Karpas-422 (cell line): ENCODE data around the gene GPC1. TPM values are rescaled to one million over a fixed set of nuclear protein-coding genes. Genes with fewer than 3 reads are reported as not detected.
A peak's percentile ranks its signal among the peaks of the same experiment; 100 is the strongest.

Experiments used
- DNase-seq: peaks from one replicate; pipeline ENCODE4 v3.0.0-alpha.2; 2015
- H2AFZ ChIP-seq: fragments of 200-600 bp; sonication (generic); 2 replicates; pipeline ENCODE4 v1.6.1; 2014; ENCODE audit warnings: antibody characterized with exemption, low read length, mixed read lengths
- H3K27ac ChIP-seq: fragments of 200-600 bp; sonication (generic); 2 replicates; pipeline ENCODE4 v1.5.1; 2014; ENCODE audit warnings: mild to moderate bottlenecking, low read length, moderate library complexity
- H3K27me3 ChIP-seq: fragments of 200-600 bp; sonication (generic); 2 replicates; pipeline ENCODE4 v1.6.1; 2014; ENCODE audit warnings: low read length, mixed read lengths
- H3K36me3 ChIP-seq: fragments of 200-600 bp; sonication (generic); 2 replicates; pipeline ENCODE4 v1.6.1; 2014; ENCODE audit warnings: low read length, mixed read lengths; ENCODE audit not compliant: insufficient read depth
- H3K4me1 ChIP-seq: fragments of 200-600 bp; sonication (generic); 2 replicates; pipeline ENCODE4 v1.6.1; 2014; ENCODE audit warnings: mild to moderate bottlenecking, low read length, mixed read lengths
- H3K4me2 ChIP-seq: fragments of 200-600 bp; sonication (generic); 2 replicates; pipeline ENCODE4 v1.6.1; 2014; ENCODE audit warnings: low read length, low read depth, mild to moderate bottlenecking; ENCODE audit not compliant: poor library complexity, severe bottlenecking
- H3K4me3 ChIP-seq: fragments of 200-600 bp; sonication (generic); 2 replicates; pipeline ENCODE4 v1.5.1; 2014; ENCODE audit warnings: mild to moderate bottlenecking, antibody characterized with exemption, low read length, mixed read lengths
- H3K79me2 ChIP-seq: fragments of 200-600 bp; sonication (generic); 2 replicates; pipeline ENCODE4 v1.6.1; 2014; ENCODE audit warnings: mild to moderate bottlenecking, low read length, mixed read lengths
- H3K9ac ChIP-seq: fragments of 200-600 bp; sonication (generic); 2 replicates; pipeline ENCODE4 v1.6.0; 2014; ENCODE audit warnings: low read length
- H3K9me2 ChIP-seq: fragments of 200-600 bp; sonication (generic), shearing (Covaris generic); replicated peaks from 2 replicates; pipeline ENCODE4 v1.6.0; 2014; ENCODE audit warnings: mild to moderate bottlenecking, low read length, moderate library complexity; ENCODE audit not compliant: insufficient read depth
- H3K9me3 ChIP-seq: fragments of 300-700, 200-600 bp; sonication (generic); 2 replicates; pipeline ENCODE4 v1.6.1; 2014; ENCODE audit warnings: low read length, mixed read lengths
- H4K20me1 ChIP-seq: fragments of 200-600 bp; sonication (generic); 2 replicates; pipeline ENCODE4 v1.6.1; 2014; ENCODE audit warnings: mild to moderate bottlenecking, antibody characterized with exemption, low read length, low read depth; ENCODE audit not compliant: insufficient read depth
- total RNA-seq: library from RNA; depleted of rRNA; stranded (reverse); fragments of >200 nt; shearing (Covaris generic); gene quantifications from 2 replicates; pipeline ENCODE4 v1.2.3, GENCODE V29; 2014; ENCODE audit warnings: low replicate concordance

Gene GPC1
- total RNA-seq, 1 experiment from 2014 or later = 0.60 TPM

- H3K4me3 ChIP-seq = no peak overlapping the region
- H3K9ac ChIP-seq = no peak overlapping the region
- no peaks in the 10 kb centered on the region for H3K9me3 ChIP-seq
- no peak overlapping the region for H3K27ac ChIP-seq
- peaks cover 35% of the 10 kb centered on the region for H3K4me1 ChIP-seq
- H3K79me2 ChIP-seq = no peaks in the 10 kb centered on the region
- no peaks in the 10 kb centered on the region; the same call in 1 of the 2 replicates for H3K27me3 ChIP-seq
- H3K36me3 ChIP-seq = no peaks in the 10 kb centered on the region
- H3K9me2 ChIP-seq = no peaks in the 10 kb centered on the region
- no peak overlapping the region for H2AFZ ChIP-seq
- no peaks in the 10 kb centered on the region for H4K20me1 ChIP-seq
- DNase-seq = no peak
- H3K4me2 ChIP-seq = no peak overlapping the region
Observed at GRCh38 chr2:240429872-240430491, 5.5 kb upstream of the GPC1 start.

- Histone ChIP-seq H3K36me3 (no peaks in the 10 kb centered on the region), H3K4me3 (no peak overlapping the region), H3K4me2 (no peak overlapping the region), H3K4me1 (peaks cover 36% of the 10 kb centered on the region), H2AFZ (no peak overlapping the region), H3K9ac (no peak overlapping the region), H3K27ac (no peak overlapping the region), H3K27me3 (no peaks in the 10 kb centered on the region; the same call in 1 of the 2 replicates), H3K9me2 (no peaks in the 10 kb centered on the region), H3K79me2 (no peaks in the 10 kb centered on the region), H4K20me1 (no peaks in the 10 kb centered on the region), H3K9me3 (no peaks in the 10 kb centered on the region)
- no peak for DNase-seq
Observed at GRCh38 chr2:240430595-240430994, 4.9 kb upstream of the GPC1 start.

- DNase-seq = no peak
- H3K9me3 ChIP-seq = no peaks in the 10 kb centered on the region
- no peaks in the 10 kb centered on the region for H3K79me2 ChIP-seq
- no peaks in the 10 kb centered on the region for H4K20me1 ChIP-seq
- H3K27ac ChIP-seq = no peak overlapping the region
- H3K27me3 ChIP-seq = no peaks in the 10 kb centered on the region; the same call in 1 of the 2 replicates
- peaks cover 36% of the 10 kb centered on the region for H3K4me1 ChIP-seq
- H3K4me3 ChIP-seq = no peak overlapping the region
- H3K36me3 ChIP-seq = no peaks in the 10 kb centered on the region
- no peak overlapping the region for H2AFZ ChIP-seq
- no peak overlapping the region for H3K4me2 ChIP-seq
- no peaks in the 10 kb centered on the region for H3K9me2 ChIP-seq
- H3K9ac ChIP-seq = no peak overlapping the region
Observed at GRCh38 chr2:240431271-240431660, 4.2 kb upstream of the GPC1 start.

- H3K4me2 ChIP-seq = no peak overlapping the region
- no peak overlapping the region for H3K4me3 ChIP-seq
- H3K27ac ChIP-seq = no peak overlapping the region
- no peaks in the 10 kb centered on the region for H3K9me3 ChIP-seq
- H3K4me1 ChIP-seq = peaks cover 36% of the 10 kb centered on the region
- no peaks in the 10 kb centered on the region for H4K20me1 ChIP-seq
- no peaks in the 10 kb centered on the region; the same call in 1 of the 2 replicates for H3K27me3 ChIP-seq
- no peak overlapping the region for H3K9ac ChIP-seq
- no peak for DNase-seq
- no peaks in the 10 kb centered on the region for H3K36me3 ChIP-seq
- no peaks in the 10 kb centered on the region for H3K79me2 ChIP-seq
- H3K9me2 ChIP-seq = no peaks in the 10 kb centered on the region
- no peak overlapping the region for H2AFZ ChIP-seq
Observed at GRCh38 chr2:240431661-240432424, 3.6 kb upstream of the GPC1 start.

- no peak overlapping the region for H3K4me3 ChIP-seq
- no peak overlapping the region for H3K27ac ChIP-seq
- no peaks in the 10 kb centered on the region; the same call in 1 of the 2 replicates for H3K27me3 ChIP-seq
- peaks cover 30% of the 10 kb centered on the region for H3K4me1 ChIP-seq
- H3K9me3 ChIP-seq = no peaks in the 10 kb centered on the region
- no peaks in the 10 kb centered on the region for H3K36me3 ChIP-seq
- H3K9me2 ChIP-seq = no peaks in the 10 kb centered on the region
- H3K79me2 ChIP-seq = no peaks in the 10 kb centered on the region
- no peak overlapping the region for H2AFZ ChIP-seq
- H3K9ac ChIP-seq = no peak overlapping the region
- H4K20me1 ChIP-seq = no peaks in the 10 kb centered on the region
- H3K4me2 ChIP-seq = no peak overlapping the region
- no peak for DNase-seq
Observed at GRCh38 chr2:240432430-240432819, 3.0 kb upstream of the GPC1 start.

- Histone ChIP-seq H3K9ac (no peak overlapping the region), H3K27me3 (no peaks in the 10 kb centered on the region; the same call in 1 of the 2 replicates), H3K79me2 (no peaks in the 10 kb centered on the region), H3K9me3 (no peaks in the 10 kb centered on the region), H3K9me2 (no peaks in the 10 kb centered on the region), H4K20me1 (no peaks in the 10 kb centered on the region), H3K4me2 (no peak overlapping the region), H3K36me3 (no peaks in the 10 kb centered on the region), H3K27ac (no peak overlapping the region), H3K4me1 (peaks cover 23% of the 10 kb centered on the region), H2AFZ (no peak overlapping the region), H3K4me3 (no peak overlapping the region)
- no peak for DNase-seq
Observed at GRCh38 chr2:240432820-240433801, 2.4 kb upstream of the GPC1 start.

GRCh38 chr2:240433973-240434727, 1.3 kb upstream of the GPC1 start:
- no peak for DNase-seq
- H3K36me3 ChIP-seq = no peaks in the 10 kb centered on the region
- no peaks in the 10 kb centered on the region for H3K9me2 ChIP-seq
- H2AFZ ChIP-seq = no peak overlapping the region; the same call in 1 of the 2 replicates
- H3K4me1 ChIP-seq = peaks cover 13% of the 10 kb centered on the region
- no peaks in the 10 kb centered on the region for H3K9me3 ChIP-seq
- peak overlapping the region; percentile 99 for H3K4me2 ChIP-seq
- H3K4me3 ChIP-seq = peak overlapping the region; percentile 81
- peak overlapping the region; percentile 82 for H3K9ac ChIP-seq
- H3K79me2 ChIP-seq = no peaks in the 10 kb centered on the region
- no peaks in the 10 kb centered on the region; the same call in 1 of the 2 replicates for H3K27me3 ChIP-seq
- H4K20me1 ChIP-seq = no peaks in the 10 kb centered on the region
- no peak overlapping the region for H3K27ac ChIP-seq
